Osteoblast (primary cell): ENCODE results near the gene CDKN1A. TPM values are rescaled to one million over a fixed set of nuclear protein-coding genes. Genes with fewer than 3 reads are reported as not detected.
"Not testable (repeated sequence)": the region's sequence is repeated elsewhere in the genome, so short reads cannot be mapped to it uniquely, and the experiment has no call there.

ENCODE experiments used
- DNase-seq: peaks from one replicate; pipeline ENCODE4 v3.0.0; 2011; ENCODE audit warnings: low spot score, mixed read lengths; ENCODE audit not compliant: insufficient read length; ENCODE audit errors: missing footprints
- H2AFZ ChIP-seq: 2 replicates; pipeline ENCODE4 v1.6.0; 2011; ENCODE audit warnings: mild to moderate bottlenecking, low read length
- H3K27ac ChIP-seq: 2 replicates; pipeline ENCODE4 v1.5.1; 2011; ENCODE audit warnings: mild to moderate bottlenecking, low read depth, low read length, moderate library complexity
- H3K27me3 ChIP-seq: 2 replicates; pipeline ENCODE4 v1.6.0; 2012; ENCODE audit warnings: mild to moderate bottlenecking, control low read depth, inconsistent platforms, low read length, moderate library complexity; ENCODE audit not compliant: insufficient read depth
- H3K36me3 ChIP-seq: 2 replicates; pipeline ENCODE4 v1.5.1; 2011; ENCODE audit warnings: mild to moderate bottlenecking, low read length, control low read depth, moderate library complexity; ENCODE audit not compliant: insufficient read depth
- H3K4me1 ChIP-seq: 2 replicates; pipeline ENCODE4 v1.5.1; 2011; ENCODE audit warnings: mild to moderate bottlenecking, low read length, control low read depth, moderate library complexity; ENCODE audit not compliant: insufficient read depth
- H3K4me2 ChIP-seq: 2 replicates; pipeline ENCODE4 v1.6.0; 2011; ENCODE audit warnings: mild to moderate bottlenecking, low read length; ENCODE audit not compliant: insufficient read depth
- H3K4me3 ChIP-seq: fragments of 200-600 bp; sonication (generic); 3 replicates; pipeline ENCODE4 v1.5.1; 2012; ENCODE audit warnings: mild to moderate bottlenecking, low read length, inconsistent platforms; ENCODE audit not compliant: insufficient read depth
- H3K79me2 ChIP-seq: 2 replicates; pipeline ENCODE4 v1.6.0; 2012; ENCODE audit warnings: mild to moderate bottlenecking, low read length, control low read depth, inconsistent platforms; ENCODE audit not compliant: insufficient read depth
- H3K9me3 ChIP-seq: 2 replicates; pipeline ENCODE4 v1.5.1; 2011; ENCODE audit warnings: low read depth, low read length, control low read depth
- H4K20me1 ChIP-seq: 2 replicates; pipeline ENCODE4 v1.6.0; 2012; ENCODE audit warnings: mild to moderate bottlenecking, low read length, control low read depth; ENCODE audit not compliant: insufficient read depth
- total RNA-seq: library from RNA; depleted of rRNA; stranded (reverse); fragments of >200 nt; gene quantifications from 2 replicates; pipeline ENCODE4 v1.2.3, GENCODE V29; 2012
- TF ChIP-seq, protein P1 (sequence below): IDR thresholded peaks from 2 replicates; pipeline ENCODE4 v1.5.1; 2011; ENCODE audit warnings: mild to moderate bottlenecking, low read depth, low read length, moderate library complexity; ENCODE audit errors: extremely low read depth

Gene CDKN1A
- total RNA-seq, 1 donor = 461 TPM

DNA sequence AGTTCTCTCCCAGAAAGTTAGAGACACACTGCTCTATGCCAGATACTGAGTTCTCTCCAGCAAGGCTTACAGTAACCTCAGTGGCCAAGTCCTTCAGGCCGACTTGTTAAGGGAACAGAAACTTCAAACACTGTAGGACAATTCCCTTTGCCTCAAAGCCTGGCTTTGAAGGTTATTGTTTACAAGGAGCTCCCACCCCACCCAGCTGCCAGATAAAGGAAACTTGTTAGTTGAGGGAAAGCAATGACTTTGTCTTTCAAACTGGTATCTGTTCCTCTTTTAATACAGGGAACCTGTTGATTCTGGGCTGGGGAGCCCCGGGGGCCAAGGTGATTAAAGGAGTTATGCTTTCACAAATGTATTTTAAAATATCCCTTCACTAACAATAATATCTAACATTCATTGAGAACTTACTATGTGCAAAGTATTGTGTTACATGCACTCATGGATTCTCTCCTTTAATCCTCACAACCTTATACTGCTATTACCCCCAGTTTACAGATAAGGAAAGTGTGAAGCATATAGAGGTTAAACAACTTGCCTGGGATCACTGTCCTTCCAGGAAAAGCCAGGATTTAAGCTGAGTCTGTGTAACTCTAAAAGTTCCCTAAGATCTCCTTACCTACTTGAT, 27.6 kb upstream of the CDKN1A start:
- TF ChIP-seq, protein P1, sequence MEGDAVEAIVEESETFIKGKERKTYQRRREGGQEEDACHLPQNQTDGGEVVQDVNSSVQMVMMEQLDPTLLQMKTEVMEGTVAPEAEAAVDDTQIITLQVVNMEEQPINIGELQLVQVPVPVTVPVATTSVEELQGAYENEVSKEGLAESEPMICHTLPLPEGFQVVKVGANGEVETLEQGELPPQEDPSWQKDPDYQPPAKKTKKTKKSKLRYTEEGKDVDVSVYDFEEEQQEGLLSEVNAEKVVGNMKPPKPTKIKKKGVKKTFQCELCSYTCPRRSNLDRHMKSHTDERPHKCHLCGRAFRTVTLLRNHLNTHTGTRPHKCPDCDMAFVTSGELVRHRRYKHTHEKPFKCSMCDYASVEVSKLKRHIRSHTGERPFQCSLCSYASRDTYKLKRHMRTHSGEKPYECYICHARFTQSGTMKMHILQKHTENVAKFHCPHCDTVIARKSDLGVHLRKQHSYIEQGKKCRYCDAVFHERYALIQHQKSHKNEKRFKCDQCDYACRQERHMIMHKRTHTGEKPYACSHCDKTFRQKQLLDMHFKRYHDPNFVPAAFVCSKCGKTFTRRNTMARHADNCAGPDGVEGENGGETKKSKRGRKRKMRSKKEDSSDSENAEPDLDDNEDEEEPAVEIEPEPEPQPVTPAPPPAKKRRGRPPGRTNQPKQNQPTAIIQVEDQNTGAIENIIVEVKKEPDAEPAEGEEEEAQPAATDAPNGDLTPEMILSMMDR = no peak

DNA sequence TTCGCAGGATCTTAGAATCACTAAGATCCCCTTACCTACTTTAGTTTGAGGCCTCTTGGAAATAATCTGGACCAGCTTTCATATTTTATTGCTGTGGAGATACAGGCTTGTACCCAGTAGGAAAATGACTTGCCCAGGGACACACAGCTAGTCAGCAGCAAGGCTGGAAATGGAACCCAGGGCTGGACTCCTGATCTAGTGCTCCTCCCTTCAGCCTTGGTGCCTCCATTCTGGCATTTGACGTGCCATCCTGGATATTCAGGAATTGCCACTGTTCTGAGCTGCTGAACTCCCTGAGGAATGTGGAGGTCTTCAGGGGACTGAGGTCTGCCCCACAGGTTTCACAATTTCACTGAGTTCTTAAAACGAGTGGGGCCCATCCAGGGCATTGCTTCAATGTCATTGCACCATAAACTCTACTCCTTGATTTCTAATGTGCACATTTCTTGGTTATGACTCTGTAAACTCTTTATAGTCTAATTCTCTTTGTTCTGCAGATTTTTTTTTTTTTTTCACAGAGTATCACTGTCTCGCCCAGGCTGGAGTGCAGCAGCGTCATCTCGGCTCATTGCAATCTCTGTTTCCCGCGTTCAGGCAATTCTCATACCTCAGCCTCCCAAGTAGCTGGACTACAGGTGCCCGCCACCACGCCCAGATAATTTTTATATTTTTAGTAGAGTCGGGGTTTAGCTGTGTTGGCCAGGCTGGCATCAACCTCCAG, 26.7 kb upstream of the CDKN1A start:
- Histone ChIP-seq H3K4me3 (no peak overlapping the region), H3K27me3 (peaks cover 5% of the 10 kb centered on the region), H2AFZ (no peak overlapping the region)

More for the DNA sequence above, 27.6 kb upstream of the CDKN1A start:
- Histone ChIP-seq H3K4me1 (peaks cover 4% of the 10 kb centered on the region), H3K27ac (no peak overlapping the region), H3K79me2 (no peaks in the 10 kb centered on the region), H4K20me1 (no peaks in the 10 kb centered on the region), H3K9me3 (no peaks in the 10 kb centered on the region), H2AFZ (no peak overlapping the region), H3K4me2 (no peak overlapping the region), H3K4me3 (no peak overlapping the region), H3K27me3 (peaks cover 5% of the 10 kb centered on the region), H3K36me3 (no peaks in the 10 kb centered on the region)
- DNase-seq = no peak

DNA sequence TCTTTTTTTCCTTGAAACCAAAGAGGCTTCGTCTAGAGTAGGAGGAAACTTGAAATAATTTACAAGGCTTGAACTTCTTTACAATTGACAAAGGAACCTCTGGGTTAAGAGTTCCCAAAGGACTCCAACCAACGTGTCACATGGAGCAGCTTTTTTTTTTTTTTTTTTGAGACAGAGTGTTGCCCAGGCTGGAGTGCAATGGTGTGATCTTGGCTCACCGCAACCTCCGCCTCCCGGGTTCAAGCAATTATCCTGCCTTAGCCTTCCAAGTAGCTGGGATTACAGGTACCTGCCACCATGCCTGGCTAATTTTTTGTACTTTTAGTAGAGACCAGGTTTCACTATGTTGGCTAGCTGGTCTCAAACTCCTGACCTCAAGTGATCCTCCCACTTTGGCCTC, 24.0 kb upstream of the CDKN1A start:
- peaks cover 24% of the 10 kb centered on the region for H3K4me1 ChIP-seq
- H3K79me2 ChIP-seq, H4K20me1 ChIP-seq, H3K27ac ChIP-seq, DNase-seq, H3K4me3 ChIP-seq, H2AFZ ChIP-seq, H3K36me3 ChIP-seq, H3K4me2 ChIP-seq, H3K27me3 ChIP-seq, H3K9me3 ChIP-seq: not testable (repeated sequence)

More for the DNA sequence above, 26.7 kb upstream of the CDKN1A start:
- Histone ChIP-seq H3K4me2 (no peak overlapping the region), H3K36me3 (no peaks in the 10 kb centered on the region), H3K27ac (no peak overlapping the region), H3K9me3 (no peaks in the 10 kb centered on the region), H3K79me2 (no peaks in the 10 kb centered on the region), H3K4me1 (peaks cover 4% of the 10 kb centered on the region), H4K20me1 (no peaks in the 10 kb centered on the region)
- TF ChIP-seq, protein P1 = no peak
- no peak for DNase-seq

DNA sequence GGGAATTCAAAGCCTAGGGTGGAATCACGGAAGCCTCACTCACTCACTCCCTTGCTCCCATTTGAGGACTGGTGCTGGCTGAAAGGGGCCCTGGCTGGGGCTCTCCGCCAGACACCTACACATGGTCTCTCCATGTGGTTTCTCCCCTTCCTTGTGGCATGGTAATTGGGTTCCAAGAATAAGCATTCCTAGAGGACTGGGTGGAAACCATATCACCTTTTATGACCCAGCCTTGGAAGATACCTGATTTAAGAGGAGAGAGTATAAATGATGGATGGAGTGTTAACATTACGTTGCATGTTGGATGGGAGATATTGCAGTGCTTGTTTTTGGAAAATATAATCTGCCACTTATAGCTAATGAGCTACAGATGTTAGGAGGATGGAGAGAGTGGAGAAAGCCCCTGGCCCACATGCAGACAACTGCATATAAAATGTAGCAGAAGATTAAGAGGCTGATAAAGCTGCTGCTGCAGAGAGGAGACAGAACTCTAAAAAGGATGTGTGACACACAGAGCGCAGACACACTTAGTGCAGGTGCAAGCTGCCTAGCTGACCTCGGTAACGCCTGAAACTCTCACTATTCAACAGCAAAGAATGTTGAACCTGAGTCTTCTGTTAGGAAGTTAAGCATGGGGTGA, 23.3 kb upstream of the CDKN1A start:
- Histone ChIP-seq H3K4me1 (peaks cover 28% of the 10 kb centered on the region), H3K4me3 (no peak overlapping the region), H3K36me3 (no peaks in the 10 kb centered on the region), H3K4me2 (no peak overlapping the region), H3K79me2 (no peaks in the 10 kb centered on the region), H4K20me1 (no peaks in the 10 kb centered on the region), H3K27me3 (peaks cover 5% of the 10 kb centered on the region), H3K9me3 (no peaks in the 10 kb centered on the region), H3K27ac (no peak overlapping the region), H2AFZ (no peak overlapping the region)
- DNase-seq = no peak
- TF ChIP-seq, protein P1 = no peak
